GM18502 (cell line): ENCODE measurements around the gene CDC14B.
"Not testable (repeated sequence)": the region's sequence is repeated elsewhere in the genome, so short reads cannot be mapped to it uniquely, and the experiment has no call there.

Experiments
- ATAC-seq: cut with Tn5 transposase; IDR thresholded peaks from one replicate; pipeline ENCODE4 v1.9.1; 2021; ENCODE audit warnings: mild to moderate bottlenecking; ENCODE audit not compliant: unreplicated experiment, poor library complexity

The CDC14B gene

DNA sequence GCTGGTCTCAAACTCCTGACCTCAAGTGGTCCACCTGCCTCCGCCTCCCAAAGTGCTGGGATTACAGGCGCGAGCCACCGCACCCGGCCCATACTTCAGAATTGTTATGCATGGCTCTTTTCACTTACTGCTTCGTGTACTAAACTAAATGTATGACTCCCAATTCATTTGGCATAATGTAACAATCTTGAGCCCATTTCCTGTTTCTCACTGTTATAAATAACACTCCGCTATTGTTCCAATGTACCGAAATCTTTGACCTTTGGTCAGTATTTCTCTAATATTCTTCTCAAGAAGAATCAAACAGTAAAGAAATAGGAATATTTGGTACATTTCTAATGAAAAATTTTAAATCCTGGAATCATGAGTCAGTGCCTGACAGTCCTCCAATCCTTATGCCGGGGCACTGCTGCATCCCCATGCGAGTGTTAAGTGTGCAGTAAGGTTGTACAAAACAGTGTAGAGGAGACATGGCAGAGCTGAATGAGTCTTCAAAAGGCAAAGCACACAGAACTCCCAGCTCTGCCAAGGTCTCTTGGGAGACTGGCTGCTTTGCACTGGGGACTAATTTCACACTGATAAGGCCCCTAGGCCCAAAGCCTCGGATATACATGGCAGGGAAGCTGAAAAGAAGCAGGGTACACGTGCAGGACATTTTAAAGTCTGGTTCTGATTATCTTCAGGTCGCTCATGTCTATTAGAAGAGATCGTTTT, 111.3 kb downstream of the CDC14B start:
- ATAC-seq: no peak

DNA sequence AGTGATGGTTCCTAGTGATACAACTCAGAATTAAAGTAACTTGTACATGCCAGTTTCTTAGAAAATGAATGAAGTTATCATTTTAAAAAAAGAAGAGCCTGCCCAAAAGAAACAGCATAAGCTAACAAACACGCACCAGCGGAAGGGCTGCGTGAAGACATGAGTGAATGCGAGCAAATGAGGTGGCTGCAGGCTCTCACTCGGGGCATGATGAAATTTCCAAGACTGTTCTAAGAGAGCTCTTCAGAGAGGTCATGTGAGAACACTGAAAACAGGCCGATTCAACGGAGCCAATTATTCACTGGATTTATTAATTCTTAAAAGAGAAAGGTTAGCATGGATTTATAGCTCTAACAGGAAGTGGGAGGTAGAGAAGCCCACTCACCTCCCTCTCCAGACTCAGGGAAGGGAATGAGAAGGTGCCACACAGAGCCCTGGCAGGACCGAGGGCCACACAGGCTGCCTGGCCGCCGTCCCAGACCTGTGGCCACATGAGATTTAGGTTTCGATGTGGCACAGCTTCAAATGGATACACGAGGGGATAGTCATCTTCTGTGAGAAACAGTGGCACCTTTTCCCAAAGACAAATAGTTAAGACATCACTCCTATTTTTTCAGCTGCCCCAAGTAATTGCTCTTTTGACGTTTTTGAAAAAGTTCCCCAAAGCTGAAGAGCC, 114.2 kb downstream of the CDC14B start:
- no peak for ATAC-seq

DNA sequence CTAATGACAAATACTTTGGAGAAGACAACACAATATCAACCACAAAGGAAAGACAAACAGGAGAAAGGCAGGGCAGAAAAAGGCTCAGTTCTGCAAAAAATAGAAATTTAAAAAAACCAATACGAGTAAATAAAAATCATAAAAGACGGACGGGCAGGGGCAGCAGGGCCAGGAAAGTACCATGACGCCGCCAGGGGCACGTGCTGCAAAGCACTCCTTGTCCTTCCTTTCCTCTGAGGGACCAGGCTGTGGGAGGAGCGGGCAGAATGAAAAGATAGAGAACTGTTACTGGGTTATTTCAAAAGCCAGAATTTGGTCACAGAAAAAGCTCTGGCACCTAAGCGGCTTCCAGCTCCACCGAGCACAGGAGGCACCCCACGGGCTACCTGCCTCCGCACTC, 115.7 kb downstream of the CDC14B start:
- ATAC-seq: no peak

DNA sequence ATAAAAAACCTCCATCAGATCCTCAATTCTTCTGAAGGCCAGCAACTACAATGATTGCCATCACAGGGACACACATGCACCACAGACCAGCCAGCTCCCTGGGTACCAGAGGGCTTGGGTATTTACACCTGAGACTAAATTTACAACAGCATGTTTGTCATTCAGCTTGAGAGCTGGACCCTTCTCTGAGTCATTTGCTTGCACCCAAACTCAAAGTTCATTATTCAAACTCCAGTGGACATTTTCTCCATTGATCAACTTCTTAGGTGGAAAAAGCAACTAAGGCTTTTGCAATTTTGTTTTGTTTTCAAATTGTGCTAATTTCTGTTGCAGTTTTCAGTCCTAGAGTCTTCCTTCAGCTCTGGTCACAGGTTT, 116.3 kb downstream of the CDC14B start:
- not testable (repeated sequence) for ATAC-seq

DNA sequence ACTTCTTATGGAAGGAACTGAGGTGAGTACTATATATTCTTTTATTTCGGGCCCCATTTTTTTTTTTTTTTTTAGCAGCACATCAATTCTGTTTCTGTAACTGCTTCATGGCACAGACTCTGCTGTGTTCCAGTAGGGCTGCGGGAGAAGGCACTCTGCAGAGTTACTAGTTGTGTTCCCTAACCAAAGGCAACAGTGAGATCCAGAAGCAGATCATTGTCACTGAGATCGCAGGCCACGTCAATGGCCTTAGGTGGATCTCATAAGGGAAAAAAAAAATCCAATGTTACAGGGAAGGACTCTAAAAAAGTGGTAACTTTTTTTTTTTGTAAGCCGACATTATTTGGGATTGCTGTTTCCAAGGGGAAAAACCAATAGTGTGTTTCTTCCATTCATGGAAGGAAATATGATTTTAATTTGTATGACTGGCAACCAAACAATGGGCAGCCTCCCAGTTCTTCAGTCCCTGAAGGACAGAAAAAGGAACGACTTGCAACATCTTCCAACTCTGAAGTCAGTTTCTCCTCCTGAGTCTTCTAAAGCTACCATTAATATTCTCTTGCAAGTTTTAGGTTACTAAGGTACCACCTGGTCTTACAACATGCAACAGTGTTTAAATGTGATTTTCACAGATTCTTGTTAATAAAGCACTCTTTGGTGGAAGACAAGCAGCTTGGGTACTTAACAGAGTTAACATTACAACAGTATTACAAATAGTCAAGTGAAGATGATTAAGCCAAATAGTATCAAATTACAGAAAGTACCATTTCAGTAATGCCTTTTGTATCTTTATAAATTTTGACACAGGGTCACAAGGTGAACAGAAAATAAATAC, 116.9 kb downstream of the CDC14B start:
- no peak for ATAC-seq

DNA sequence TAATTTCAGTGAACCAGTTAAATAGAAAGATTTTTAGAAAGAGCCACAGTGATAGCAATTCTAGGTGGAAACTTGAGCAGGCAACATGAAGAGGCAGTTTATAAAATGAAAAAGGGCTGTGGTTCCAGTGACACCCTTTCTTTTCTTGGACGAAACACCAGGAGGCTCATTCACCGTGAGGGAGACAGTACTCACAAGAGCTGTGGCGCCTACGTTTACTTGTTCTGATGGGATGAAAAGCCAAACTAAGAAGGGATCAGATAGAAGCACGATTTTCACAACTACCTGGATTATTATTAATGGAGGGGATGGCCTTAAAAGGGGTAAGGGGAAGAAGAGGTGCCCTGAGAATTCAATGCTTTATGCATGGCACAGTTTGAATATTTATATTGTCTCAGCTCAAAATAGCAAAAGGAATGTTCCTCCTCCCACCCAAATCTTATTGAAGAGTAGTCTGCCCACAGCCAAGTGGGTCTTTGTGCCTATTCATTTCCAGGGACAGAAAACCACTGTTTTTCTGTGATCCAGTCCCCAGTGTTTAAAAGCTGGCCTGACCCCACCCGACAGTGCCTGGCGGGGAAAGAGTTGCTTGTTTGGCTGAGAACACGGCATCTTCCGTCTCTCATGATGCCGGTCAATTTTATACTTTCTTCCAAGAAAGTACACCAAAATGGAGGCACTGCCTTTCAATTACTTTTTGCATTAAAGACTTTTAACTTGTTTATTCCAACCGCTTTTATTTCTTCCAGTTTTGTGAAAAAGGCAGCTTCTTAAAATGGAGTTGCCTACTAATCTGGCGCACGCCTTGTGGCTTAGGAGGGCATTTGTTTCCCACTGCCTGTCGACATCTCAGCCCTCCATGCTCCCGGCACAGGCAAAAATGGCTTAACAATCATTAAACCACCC, 117.8 kb downstream of the CDC14B start:
- no peak for ATAC-seq

DNA sequence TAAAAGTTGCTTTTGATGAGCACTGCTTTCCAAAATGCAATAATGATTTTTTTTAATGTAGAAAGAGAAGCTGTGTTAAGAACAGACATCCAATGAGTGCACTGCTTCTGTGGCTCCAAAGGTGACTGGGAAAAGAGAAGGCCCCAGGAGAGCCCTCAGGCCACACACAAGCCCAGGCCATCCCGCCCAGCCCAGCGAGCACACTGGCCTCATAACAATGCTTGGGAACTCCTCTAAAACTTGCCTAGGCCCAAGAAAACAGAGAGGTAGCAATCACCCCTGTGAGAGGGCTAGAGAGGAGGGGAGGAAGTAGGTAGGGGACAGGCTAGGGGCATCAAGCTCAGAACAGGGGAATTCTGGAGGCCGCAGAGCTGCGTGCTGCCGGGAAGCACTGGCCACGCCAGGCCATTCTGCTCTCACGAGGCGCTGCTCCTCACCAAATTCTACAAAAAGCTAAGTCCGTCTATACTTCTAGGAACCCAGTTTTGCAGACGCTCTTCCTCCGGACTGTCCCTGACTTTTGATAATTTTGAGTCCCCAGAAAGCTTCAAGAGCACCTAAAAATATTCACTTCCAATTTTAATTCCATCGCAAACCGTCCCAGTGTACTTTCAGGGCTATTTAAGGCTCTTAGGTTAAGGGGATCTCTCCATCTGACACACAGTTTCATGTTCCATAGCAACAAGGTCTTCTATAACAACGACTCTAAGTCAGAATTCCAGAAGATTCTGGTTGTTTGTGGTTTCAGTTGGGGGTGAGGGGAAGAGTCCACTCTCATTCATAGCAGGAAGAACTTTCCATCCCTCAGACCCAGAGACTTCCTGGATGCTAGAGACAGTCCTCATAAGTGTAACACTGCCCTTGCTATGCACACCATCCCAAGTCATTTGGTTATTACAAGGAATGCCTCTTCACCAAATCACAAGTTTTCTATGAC, 118.7 kb downstream of the CDC14B start:
- ATAC-seq: no peak

DNA sequence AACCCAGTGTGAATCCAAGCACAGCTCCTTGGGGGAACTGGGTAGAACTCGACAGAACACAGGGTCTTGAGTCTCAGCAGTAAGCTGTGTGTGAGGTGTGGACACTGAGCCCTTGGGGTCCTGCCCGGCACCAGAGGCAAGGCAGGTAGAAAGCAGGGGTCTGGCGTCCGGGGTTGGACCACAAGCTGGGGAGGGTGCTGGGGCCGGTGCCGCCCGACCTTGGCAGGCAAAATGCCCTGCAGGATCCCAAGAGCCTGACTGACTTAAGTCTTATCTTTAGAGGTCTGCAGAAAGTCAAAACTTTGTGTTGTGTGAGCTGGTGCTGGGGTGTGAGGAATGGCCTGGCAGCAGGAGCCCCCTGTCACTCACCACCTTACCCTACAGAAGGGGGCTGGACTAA, 120.4 kb downstream of the CDC14B start:
- ATAC-seq: no peak

DNA sequence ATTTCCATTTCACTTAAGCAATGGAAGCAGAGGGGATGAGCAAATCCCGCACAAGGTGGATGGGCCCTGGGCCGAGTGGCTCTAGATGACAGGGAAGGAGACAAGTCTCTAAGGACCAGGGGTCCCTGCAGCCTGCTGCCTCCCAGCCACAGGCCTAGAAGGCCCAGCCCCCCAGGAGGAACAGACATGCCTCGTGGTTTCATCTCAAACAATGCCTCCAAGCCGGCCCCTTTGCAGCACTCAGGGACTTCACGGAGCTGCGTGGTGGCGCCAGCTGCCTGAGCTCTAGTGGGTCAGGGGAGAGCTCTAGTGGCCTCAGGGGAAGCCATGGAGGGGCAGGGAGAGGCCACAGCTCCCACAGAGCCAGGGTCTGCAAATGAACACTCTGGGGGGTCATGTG, 120.8 kb downstream of the CDC14B start:
- ATAC-seq: no peak

DNA sequence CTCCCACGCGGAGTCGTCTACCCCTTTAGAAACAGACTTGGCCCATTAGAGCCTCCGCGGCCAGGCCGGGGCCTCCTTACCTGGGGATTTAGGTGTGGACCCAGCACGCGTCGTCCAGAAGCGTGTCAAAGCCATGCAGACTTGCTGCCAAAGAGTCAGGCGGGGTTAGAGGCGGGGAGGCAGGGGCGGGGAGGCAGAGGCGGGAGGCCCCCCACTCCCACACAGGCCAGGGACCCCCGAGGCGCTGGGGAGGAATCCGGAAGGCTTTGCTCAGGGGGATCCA, 122.6 kb downstream of the CDC14B start:
- ATAC-seq: no peak

DNA sequence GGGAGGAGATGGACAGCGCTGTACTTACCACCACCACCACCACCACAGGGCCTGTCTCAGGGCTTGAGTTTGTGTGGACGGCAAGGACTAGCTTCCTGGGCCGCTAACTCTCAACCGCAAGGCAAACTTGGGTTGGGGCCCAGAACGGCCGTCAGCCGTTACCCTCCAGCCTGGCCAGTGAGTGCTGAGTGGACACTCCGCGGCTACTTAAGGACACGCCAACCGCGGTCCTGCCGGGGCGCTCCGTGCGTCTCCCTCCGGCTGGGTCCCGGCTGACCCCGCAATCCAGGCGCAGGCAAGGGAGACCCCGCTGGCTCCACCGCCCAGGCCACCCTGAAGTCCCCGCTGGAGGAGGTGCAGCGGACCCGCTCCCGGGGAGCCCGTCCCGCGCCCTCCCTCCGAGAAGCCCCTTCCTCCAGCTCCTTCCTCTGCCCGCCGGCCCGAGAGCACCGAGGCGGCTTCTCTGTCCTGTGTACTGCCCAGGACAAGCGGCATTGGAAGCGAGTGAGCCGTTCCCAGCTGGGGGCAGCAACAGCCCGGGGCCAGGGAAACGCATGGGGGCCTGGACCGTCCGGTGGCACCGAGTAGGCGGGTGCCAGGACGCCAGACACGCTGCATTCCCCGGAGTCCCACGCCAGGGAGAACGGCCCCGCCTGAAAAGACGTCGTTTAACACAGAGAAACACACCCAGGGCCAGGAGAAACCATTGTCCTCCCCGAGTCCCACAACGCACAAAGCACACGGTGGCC, 123.1 kb downstream of the CDC14B start:
- no peak for ATAC-seq

DNA sequence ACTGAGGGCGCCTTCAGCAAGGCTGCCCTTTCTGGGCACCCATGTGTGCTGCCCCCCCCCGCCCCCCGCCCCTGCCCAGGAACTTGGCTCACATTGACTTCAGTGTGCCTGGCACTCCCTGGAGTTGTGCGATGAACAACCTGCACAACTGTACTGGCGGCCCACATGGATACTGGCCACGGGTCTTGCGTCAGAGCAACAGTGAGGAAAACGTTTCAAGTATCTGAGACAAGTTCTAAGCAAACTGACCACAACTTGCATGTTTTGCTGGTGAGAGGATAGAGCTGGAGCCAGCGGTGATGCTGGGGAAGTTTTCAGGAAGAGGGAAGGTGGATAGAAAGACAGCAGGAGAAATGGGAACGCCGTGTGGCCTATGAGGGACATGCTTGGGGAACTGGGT, 124.3 kb downstream of the CDC14B start:
- ATAC-seq: no peak

DNA sequence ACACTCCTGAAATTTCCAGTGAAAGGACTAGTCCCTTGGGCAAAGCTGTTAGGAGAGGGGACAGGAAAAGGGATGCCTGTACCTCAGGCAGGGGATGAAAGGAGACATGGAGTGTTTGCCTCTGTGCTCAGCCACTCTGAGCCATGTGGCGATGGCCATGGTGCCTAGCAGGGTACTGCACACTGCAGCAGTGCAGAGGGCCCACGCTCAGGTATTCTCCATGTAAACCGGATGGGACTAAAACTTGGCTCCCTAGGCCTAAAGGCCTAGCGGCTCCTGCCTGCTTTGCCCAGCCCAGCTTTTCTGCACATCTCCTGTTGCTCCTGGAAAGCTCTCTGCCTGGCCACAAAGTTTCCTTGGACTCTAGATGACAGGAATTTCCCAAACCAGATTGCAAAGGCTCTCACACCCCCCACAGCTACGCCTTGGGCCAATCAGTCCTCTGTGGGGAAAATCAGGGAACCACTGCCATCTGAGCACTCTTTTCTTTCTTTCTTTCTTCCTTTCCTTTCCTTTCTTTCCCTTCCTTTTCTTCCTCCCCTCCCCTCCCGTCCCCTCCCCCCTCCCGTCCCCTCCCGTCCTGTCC, 125.3 kb downstream of the CDC14B start:
- no peak for ATAC-seq

DNA sequence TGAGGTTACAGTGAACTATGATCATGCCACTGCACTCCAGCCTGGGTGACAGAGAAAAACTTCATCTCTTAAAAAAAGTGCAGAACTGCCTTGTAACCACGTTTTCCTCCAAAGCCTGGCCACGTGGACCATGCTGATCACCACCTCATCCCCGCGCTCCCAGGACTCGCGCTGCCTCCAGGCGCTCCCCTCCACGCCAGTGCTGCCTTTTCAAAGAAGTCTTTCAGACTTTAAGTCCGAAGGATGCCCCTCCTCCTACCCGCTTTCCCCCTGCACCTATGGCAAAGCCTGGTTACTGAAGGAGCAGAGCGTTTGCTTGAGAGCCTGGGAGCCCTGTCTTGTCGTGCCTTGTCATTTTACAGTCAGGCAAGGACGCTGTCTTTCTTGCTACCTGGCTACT, 125.9 kb downstream of the CDC14B start:
- no peak for ATAC-seq

DNA sequence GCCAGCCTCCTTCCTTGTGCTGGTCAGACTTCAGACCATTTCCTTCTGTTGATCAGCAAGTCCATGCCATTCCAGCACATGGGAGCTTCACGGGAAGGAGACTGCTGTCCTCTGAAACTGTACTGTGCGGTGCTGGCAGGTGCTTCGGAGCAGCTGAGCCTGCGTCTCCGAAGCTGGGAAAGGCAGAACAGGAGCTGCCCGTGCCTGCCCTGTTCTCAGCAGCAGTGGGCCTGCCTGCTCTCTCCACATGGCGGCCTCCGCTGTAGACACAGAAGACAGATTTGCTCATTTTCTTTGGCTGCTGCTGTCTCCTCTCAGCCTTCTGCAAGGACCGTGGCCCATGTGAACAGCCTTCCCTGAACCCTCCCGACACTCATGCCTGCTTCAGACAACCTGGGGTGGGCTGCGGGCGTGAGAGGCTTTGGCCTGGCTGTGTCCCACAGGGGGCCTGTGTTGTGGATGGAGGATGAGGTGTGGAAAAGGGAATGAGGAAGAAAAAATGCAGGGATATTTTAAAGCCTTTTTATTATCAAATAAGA, 126.6 kb downstream of the CDC14B start:
- ATAC-seq: no peak

DNA sequence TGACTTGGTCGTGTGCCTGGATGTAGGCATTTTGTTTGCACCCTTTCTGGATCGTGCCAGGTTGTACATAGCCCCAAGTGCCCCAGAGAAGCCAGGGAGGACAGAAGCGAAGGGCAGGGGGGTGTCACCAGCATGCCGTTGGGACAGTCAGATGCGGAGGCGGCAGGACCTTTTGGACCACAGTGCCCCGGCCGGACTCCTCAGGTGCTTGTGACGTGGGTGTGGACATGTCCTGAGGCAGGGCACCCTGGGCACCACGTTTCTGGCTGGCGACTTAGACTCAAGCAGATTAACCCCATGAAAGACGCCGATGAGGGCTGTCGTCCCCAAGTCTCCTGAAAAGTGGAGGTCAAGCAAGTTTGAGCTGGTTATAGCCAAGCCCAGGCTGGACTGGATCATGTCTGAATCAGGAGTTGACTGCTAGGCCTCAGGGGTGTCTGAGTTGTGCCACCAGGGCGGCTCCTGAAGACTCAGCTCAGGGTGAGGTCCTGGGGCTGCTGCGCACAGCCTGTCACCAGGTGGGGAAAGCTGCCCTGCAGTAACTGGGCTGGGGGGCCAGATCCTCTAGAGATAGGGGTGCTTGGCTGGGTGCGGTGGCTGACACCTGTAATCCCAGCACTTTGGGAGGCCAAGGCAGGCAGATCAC, 127.6 kb downstream of the CDC14B start:
- no peak for ATAC-seq

DNA sequence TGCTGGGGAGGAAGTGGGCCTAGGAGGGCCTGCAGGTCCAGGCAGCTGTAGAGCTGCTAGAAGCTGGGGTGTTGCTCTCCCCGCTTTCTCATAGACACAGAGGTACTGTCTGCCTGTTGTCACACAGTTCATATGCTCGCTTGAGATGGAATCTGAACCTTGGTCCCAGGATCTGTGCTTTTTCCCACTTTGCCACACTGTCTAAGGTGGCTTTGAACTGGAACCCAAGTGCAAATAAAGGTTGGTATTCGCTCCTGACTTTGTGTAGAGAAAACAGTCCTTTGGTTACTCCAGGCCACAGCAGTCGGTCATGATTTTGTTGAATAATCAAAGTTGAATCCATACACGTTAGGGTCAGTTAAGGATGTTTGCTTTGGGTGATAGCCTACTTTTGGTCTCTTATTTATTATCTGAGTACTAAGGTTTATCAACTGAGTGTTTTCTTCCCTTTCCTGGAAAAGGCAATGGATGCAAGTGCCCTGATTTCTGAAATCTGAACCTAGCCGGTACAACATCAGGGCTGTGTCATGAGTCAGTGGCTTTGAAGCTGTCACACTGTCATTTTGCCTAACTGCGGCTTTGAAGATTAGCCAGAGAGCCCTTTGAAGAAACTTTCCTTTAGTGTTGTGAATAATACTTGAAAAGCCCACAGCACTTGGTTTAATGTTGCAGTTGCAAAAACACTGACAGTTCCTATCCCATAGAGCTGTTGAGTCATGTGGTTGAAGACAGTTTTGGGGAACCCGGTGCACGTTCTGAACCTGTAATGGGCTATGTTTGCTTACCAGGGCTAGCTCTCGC, 128.4 kb downstream of the CDC14B start:
- ATAC-seq: no peak
